HepG2 (cell line): Measurements from ENCODE around the gene TSPYL6.

ENCODE experiments used
- AGO1 ChIP-seq: fragments of 200-400 bp; formaldehyde crosslinking; IDR thresholded peaks from 2 replicates; pipeline ENCODE4 v1.6.1; 2017; ENCODE audit warnings: mild to moderate bottlenecking, low read depth, low read length, moderate library complexity; ENCODE audit not compliant: poor library complexity, severe bottlenecking
- AGO2 ChIP-seq: fragments of 200-400 bp; formaldehyde crosslinking; optimal IDR thresholded peaks from 2 replicates; pipeline ENCODE3; 2017; ENCODE audit warnings: mild to moderate bottlenecking, low read depth, low read length, moderate library complexity
- MXI1 ChIP-seq: IDR thresholded peaks from 3 replicates; pipeline ENCODE4 v1.6.1; 2012; ENCODE audit warnings: low read depth, low read length, inconsistent platforms, borderline replicate concordance
- SIN3A ChIP-seq: IDR thresholded peaks from 2 replicates; pipeline ENCODE4 v1.6.1; 2011; ENCODE audit warnings: low read depth, mild to moderate bottlenecking, control low read depth, low read length, borderline replicate concordance
- TF ChIP-seq, protein P1 (sequence below): sonication (generic); formaldehyde crosslinking; IDR thresholded peaks from 2 replicates; pipeline ENCODE4 v1.4.0; 2020; ENCODE audit warnings: missing genetic modification reagents
- TF ChIP-seq, protein P2 (sequence below): sonication (generic); formaldehyde crosslinking; IDR thresholded peaks from 2 replicates; pipeline ENCODE4 v1.5.0; 2020; ENCODE audit warnings: mild to moderate bottlenecking, missing genetic modification reagents, moderate library complexity
- TF ChIP-seq, protein P3 (sequence below): sonication (generic); formaldehyde crosslinking; IDR thresholded peaks from 2 replicates; pipeline ENCODE4 v1.8.1; 2022; ENCODE audit warnings: low read depth, mild to moderate bottlenecking, missing genetic modification reagents

DNA sequence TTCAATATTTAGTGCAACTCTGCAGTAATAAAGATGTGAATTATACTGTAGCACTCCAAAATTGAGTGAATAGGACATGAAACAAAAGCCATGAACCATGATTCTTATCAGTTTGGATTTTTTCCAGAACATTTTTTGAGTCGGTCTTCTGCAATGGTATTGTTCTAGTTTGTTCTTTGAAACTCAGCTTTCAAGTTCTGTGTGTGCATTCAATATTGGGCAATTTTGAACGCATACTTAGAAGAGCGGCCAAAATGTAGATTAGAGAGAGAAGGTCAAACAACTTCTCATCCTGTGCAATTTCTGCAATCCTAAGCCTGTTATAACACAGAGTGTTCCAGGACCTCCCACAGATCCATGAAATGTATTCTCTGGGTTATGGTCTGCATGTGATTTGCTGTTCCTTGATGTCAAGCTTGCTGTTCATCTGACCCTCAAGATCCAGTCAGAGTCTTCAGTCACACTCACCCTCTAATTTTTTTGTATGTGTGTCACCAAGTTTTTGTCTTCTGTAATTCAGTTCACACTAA is 48.3 kb downstream of the TSPYL6 start:
- no peak for TF ChIP-seq SIN3A
- TF ChIP-seq, protein P1, sequence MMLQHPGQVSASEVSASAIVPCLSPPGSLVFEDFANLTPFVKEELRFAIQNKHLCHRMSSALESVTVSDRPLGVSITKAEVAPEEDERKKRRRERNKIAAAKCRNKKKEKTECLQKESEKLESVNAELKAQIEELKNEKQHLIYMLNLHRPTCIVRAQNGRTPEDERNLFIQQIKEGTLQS (CRISPR knock-in tag) = 0 out of 2 replicates have a peak, but pooled peaks have one; percentile 46
- TF ChIP-seq, protein P2, sequence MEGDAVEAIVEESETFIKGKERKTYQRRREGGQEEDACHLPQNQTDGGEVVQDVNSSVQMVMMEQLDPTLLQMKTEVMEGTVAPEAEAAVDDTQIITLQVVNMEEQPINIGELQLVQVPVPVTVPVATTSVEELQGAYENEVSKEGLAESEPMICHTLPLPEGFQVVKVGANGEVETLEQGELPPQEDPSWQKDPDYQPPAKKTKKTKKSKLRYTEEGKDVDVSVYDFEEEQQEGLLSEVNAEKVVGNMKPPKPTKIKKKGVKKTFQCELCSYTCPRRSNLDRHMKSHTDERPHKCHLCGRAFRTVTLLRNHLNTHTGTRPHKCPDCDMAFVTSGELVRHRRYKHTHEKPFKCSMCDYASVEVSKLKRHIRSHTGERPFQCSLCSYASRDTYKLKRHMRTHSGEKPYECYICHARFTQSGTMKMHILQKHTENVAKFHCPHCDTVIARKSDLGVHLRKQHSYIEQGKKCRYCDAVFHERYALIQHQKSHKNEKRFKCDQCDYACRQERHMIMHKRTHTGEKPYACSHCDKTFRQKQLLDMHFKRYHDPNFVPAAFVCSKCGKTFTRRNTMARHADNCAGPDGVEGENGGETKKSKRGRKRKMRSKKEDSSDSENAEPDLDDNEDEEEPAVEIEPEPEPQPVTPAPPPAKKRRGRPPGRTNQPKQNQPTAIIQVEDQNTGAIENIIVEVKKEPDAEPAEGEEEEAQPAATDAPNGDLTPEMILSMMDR (CRISPR knock-in tag) = no peak
- TF ChIP-seq AGO2 = no peak
- no peak for TF ChIP-seq AGO1
- TF ChIP-seq, protein P3, sequence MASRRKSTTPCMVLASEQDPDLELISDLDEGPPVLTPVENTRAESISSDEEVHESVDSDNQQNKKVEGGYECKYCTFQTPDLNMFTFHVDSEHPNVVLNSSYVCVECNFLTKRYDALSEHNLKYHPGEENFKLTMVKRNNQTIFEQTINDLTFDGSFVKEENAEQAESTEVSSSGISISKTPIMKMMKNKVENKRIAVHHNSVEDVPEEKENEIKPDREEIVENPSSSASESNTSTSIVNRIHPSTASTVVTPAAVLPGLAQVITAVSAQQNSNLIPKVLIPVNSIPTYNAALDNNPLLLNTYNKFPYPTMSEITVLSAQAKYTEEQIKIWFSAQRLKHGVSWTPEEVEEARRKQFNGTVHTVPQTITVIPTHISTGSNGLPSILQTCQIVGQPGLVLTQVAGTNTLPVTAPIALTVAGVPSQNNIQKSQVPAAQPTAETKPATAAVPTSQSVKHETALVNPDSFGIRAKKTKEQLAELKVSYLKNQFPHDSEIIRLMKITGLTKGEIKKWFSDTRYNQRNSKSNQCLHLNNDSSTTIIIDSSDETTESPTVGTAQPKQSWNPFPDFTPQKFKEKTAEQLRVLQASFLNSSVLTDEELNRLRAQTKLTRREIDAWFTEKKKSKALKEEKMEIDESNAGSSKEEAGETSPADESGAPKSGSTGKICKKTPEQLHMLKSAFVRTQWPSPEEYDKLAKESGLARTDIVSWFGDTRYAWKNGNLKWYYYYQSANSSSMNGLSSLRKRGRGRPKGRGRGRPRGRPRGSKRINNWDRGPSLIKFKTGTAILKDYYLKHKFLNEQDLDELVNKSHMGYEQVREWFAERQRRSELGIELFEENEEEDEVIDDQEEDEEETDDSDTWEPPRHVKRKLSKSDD = peak; percentile 42; the same call in 1 of the 2 replicates
- no peak for TF ChIP-seq MXI1
